NB4 (cell line): ENCODE results near the gene PTCH2.

Experiments used
- DNase-seq: peaks from one replicate; pipeline ENCODE4 v3.0.0; 2010; ENCODE audit warnings: low read depth
- H3K4me3 ChIP-seq: one replicate; pipeline ENCODE4 v1.5.1; 2011; ENCODE audit warnings: mild to moderate bottlenecking, low read depth, low read length, moderate library complexity
- CTCF ChIP-seq: IDR thresholded peaks from one replicate; pipeline ENCODE4 v1.5.1; 2012; ENCODE audit warnings: low read depth, low read length
- MAX ChIP-seq: IDR thresholded peaks from 2 replicates; pipeline ENCODE4 v1.6.1; 2011; ENCODE audit warnings: low read depth, low read length
- MYC ChIP-seq: IDR thresholded peaks from 2 replicates; pipeline ENCODE4 v1.6.1; 2011; ENCODE audit warnings: low read depth, low read length
- POLR2A ChIP-seq: IDR thresholded peaks from 2 replicates; pipeline ENCODE4 v1.6.1; 2011; ENCODE audit warnings: mild to moderate bottlenecking; ENCODE audit not compliant: insufficient read length; ENCODE audit errors: extremely low read depth

Gene PTCH2

GRCh38 chr1:44778705-44779576 is 64.1 kb downstream of the PTCH2 start:
- H3K4me3 ChIP-seq, result peak overlapping the region; percentile 69
- TF ChIP-seq MAX (no peak), POLR2A (no peak), MYC (no peak), CTCF (no peak)
- no peak for DNase-seq

DNA sequence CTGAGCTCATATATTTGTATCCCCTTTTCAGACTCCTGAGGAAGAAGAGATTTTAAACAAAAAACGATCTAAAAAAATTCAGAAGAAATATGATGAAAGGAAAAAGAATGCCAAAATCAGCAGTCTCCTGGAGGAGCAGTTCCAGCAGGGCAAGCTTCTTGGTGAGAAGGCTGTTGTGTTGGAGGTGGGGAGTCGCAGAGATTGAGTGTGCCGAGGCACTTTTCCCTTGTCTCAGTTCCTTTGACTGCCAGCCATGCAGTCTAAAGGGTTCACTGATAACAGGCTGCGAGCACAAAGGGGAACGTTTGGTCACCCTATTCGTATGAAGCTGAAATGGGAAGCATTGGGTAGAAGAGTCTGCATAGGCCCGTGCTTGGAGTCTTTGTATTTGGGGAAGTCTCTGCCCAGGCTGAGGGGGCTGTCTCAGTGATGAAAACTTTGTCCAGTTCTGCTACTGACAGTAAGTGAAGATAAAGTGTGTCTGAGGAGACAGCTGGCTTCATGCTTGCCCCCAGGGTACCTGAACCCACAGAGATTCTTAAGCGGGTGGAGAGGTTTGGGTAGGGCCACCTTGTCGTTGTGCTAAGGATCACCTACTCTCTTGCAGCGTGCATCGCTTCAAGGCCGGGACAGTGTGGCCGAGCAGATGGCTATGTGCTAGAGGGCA is 65.0 kb downstream of the PTCH2 start:
- peak; percentile 36 for DNase-seq
- peak overlapping the region; percentile 69 for H3K4me3 ChIP-seq
- TF ChIP-seq POLR2A, result no peak
- TF ChIP-seq CTCF, result no peak
- TF ChIP-seq MAX, result no peak
- no peak for TF ChIP-seq MYC

- TF ChIP-seq MYC (no peak), CTCF (no peak), MAX (no peak), POLR2A (no peak)
- peak overlapping the region; percentile 69 for H3K4me3 ChIP-seq
- DNase-seq, result no peak
Observed at GRCh38 chr1:44777547-44777946, 65.5 kb downstream of the PTCH2 start.

GRCh38 chr1:44776730-44777068 is 66.4 kb downstream of the PTCH2 start:
- no peak for DNase-seq
- peak overlapping the region; percentile 69 for H3K4me3 ChIP-seq
- TF ChIP-seq MYC (no peak), POLR2A (no peak), CTCF (no peak), MAX (no peak)

- peak overlapping the region; percentile 69 for H3K4me3 ChIP-seq
- TF ChIP-seq MYC (no peak; the same call in 1 of the 2 replicates), CTCF (no peak), POLR2A (no peak), MAX (no peak)
- DNase-seq, result peak; percentile 61
Observed at GRCh38 chr1:44775930-44776729, 66.9 kb downstream of the PTCH2 start.
